Activated CD8-positive, alpha-beta memory T cell treated with anti-CD3 and anti-CD28 coated beads for 4 hours (primary cell): Measurements from ENCODE around the gene HOXA2.

Source experiments
- DNase-seq, 2 donors: peaks; one replicate each; pipeline ENCODE4 v3.0.0-alpha.2; 2020; ENCODE audit warnings: low read depth in 2 of 2

HOXA2 gene

DNA sequence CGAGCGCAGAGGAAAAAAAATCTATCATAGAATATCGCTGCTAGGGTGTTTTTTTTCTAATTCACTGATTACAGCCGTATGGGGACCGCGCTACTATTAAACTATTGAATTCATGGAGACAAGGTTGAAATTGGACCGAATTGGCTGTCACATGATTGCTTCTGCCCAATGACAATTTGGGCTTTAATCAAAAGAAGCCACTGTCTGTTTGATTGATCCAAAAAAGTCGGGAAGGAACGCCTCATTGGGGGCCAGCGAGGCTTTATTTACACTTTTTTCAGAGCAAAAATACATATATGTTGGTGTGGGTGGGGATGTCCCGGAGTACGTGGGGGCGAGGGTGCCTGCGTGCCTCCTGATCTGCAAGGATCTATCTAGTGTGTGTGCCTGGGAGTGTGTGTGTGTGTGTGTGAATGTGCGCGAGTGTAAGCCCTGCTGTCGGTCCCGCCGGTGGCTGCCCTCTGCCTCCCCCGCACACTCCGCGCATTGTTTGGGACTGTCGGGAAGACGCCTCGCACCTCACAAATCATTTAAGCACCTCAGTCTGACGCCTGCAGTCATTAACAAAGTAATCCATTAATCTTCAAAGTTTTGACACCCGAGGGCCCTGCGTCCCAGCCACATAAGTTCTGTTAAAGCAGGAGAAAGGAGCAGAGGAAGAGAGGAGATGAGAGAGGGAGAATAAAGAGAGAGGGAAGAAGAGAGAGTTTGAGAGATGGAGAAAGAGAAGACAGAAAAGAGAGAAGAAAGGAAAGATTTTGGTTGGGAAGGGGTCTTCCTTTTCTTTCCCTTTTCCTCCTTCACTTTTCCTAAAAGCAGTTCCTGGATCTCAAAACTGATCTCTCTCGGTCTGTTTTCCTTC lies at the start of gene HOXA2:
TSS of gene HOXA2 (minus strand) at position 103 of the 862 bp plus-strand sequence. CDS start 183 bp downstream, outside the sequence.
- no peak for DNase-seq

DNA sequence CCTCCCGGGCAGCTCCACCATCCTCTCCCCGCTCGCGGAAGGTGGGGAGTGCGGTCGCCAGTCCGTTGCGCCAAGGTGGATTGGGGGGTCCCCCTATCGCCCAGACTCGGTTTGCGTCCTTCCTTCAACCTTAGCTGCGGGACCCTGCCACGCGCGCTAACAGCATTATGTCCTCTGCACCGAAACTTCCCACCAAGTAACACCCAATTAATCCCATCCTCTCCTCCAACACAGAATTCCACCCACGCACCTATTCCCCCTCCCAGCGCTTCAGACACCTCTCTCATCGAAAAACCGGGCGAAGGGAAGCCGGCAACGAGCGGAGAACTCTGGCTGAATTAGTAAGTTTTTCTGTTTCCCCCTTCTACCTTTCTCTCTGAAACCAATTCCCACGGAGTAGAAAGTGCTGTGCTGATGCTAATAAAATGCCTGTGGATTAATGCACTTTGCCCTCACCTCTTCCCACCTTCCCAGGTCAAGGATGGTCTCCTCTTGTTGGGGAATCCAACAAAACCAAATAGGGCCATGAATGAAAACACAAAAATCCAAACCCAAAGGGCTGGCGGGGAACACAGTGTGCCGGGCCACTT lies 49.0 kb upstream of the HOXA2 start:
- no peak for DNase-seq

DNA sequence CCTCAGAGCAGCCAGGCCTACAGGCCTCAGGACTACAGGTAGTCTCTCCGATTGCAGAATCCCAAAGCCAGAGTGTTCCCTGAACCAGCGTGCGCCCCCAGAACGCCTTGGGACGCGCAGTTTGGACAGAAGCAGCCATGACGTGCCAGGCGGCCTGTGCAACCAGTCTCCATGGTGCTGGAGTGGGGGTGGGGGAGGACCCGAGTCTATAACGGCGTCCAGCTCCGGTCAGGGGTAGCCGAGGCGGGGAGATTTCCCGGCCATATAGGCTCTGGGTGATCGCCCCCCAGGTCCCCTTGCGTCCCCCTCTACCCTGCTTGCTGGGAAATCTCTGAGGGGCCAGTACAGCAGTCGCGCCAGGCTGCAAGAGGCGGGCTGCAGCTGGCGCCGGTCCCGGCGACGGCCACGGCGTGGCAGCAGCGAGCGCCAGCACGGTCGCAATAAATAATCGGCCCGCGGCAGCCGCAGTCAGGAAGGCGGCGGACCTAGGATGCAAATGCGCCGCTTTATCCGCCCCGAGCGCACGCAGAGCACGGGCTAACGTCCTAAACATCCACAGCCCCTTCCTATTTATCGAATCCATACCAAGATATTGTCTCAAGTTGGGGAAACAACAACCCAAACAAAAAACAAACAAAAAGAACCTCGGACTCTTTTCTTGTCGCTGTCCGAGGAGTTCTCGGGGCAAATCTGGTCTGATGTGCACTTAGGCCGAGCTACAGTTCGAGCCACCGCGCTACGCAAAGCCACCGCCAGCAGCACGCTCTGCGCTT lies 48.3 kb upstream of the HOXA2 start:
- DNase-seq = no peak

DNA sequence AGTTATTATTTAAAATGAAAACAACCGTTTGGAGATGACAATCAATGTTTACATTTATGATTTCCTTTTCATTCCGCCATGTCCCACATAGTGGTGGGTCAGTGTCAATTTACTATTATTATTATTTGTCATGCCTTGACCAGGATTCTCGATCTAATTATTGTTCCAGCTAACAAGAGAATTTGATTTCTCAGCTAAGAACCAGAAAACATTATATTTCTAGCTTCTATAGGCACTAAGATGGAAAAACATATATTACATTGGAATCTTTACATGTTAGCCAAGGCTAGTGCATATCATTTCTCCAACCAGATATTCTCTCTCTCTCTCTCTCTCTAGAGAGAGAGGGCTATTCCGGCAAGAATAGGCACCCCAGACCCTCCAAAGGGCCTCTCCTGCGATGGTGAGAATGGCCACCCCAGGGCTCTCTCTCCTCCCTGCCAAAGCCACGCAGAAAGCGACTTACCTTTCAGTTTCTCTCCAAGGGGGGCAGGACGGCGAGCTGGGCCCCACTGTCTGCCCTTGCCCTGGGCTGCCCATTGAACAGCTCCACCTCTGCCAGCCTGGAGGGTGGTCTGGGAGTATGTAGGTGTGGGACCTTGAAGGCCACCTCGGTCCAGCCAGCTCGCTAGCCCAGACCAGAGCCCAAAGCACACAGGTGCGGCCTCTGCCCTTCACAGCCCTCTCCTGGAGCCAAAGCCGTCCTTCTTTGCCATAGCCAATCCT lies 47.5 kb upstream of the HOXA2 start:
- no peak for DNase-seq

DNA sequence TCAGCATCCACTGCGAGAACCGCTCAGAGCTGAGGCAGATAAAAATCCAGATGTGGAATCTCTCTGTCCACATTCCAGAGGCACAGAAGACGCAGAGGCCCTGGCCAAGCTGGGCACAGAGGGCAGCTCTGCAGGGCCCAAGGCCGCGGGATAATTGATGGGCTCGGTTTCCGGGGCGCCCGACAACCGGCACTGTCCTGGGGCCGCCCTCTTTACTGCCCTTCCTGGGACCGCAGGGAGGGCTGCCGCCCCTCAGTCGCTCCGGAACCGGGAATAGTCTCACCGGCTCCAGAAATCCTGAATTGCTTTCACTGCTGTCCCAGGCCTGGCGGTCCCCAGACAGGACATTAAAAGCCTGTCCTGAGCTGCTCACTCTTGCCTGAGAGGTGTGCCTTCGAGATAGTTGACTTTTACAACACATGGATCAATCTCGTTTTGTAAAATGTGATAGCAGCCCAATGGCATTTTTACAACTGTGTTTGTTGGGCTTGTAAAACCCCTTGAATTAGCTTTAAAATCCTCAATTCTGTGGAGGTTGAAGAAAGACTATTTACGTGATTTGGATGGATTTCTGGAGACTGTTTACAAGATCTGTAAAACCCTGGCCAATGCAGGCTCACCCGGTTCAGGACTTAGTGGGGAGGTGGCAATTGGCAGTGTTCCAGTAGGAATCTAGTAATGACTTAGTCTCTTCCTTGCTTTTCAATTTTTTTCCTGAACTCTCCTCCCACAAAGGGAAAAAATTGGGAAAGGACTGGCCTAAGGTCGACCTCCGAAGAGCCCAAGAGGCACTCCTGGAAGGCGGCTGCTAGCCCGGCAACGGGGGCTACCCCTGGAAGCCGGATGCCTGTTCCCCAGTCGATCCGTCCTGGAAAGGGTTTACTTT lies 46.5 kb upstream of the HOXA2 start:
- DNase-seq = no peak

DNA sequence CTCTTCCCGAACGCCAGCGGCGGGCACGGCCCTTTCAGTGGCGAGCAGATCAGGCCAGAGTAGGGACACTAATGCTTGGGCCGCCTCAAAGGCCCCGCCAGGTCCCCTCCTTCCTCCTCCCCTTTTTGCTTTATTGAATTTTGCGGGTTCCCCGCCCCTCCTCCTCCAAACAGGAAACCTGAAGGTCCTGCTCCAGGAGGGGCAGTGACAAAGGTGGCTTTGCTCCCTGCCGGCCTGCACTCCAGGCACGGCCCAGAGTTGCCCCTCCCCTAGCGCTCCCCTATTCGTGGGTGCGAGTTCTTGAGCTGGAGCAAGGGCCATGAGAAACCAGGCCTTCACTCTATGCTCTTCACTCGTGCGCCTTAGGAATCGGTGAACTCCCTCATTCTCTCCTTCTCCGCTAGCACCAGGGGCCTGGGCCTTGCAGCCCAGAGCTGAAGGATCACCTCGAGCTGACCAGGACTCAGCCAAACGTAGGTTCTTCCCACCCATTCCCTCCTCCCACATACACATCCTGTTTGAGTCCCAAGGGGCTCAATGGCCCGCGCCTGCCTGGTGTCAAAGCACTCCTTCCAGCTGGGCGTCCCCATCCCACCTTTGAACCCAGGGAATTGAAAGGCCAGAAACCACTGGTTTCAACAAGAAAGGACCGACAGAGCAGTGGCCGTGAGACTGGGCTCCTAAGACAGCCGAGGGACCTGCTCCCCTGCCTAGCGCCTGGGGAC lies 45.7 kb upstream of the HOXA2 start:
- no peak for DNase-seq

DNA sequence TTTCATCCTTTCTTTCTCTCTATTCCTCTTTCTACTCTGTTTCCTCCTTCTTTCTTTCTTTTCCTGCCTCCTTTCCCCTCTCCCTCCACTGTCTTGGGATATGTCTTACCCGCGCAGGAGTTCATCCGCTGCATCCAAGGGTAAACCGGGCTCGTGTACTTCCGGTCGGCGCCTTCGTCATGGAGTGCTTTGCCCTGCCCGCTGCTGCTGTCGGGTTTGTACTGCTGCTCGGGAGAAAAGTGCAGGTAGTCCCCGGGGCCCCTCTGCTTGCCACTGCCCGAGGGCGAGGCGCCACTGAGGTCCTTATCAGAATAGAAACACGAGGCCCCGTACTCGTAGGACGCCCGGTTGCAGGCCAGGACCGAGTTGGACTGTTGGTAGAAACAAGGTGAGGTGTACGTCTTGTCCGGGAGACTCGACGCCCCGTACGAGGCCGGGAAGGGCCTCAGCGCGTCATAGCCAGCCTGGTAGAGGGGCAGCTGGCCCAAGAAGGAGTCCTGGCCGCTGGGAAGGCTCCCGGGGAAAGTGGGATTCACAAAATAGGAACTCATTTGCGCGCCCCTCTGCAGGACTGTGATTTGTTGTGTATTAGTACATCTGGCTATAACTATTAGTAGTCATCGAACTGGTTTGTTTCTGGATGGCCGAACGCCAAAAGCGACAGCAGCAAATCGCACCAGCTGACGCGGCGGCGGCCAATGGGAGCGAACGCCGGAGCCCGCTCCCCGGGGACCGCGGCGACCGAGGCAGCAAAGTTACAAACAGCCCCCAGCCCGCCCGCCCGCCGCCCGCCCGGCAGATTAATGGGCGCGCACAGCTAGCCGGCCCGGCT lies 44.9 kb upstream of the HOXA2 start, which contains the start of gene HOXA6:
TSS of gene HOXA6 (minus strand) at position 576 of the 832 bp plus-strand sequence. CDS start at position 551, 25 bp downstream.
- DNase-seq = no peak

DNA sequence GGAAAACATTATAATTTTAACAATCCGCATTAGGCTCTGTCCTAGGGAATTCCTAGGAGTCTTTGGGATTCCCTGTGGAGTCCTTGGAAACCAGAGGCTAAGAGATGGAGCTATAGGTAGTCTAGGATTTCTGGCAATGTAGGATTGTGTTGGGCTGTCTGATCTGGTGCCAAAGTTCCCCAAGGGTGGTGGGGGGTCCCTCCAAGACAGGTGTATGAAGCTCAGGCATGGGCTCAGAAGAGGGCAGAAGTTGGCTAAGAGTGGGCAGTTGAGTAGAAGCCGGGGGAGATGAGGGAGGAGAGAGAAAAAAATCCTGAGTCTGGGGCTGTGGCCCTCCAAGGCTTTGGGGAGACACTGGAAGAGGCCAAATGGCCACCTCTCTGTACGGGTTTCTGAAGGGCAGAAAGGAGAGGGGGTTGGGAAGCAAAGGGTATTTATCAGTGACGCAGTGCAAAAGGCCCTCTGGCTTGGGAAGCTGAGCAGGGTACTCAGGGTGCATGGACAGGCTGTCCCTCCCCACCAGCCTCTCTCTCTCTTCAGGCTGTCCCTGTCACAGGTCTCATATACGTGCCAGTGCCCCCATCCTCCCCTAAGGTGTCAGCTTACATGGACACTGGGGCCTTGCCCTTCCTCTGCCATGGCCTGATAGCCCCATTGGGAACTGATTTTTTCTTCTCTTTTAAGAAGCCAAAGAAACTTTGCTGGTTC lies 44.2 kb upstream of the HOXA2 start:
- no peak for DNase-seq

DNA sequence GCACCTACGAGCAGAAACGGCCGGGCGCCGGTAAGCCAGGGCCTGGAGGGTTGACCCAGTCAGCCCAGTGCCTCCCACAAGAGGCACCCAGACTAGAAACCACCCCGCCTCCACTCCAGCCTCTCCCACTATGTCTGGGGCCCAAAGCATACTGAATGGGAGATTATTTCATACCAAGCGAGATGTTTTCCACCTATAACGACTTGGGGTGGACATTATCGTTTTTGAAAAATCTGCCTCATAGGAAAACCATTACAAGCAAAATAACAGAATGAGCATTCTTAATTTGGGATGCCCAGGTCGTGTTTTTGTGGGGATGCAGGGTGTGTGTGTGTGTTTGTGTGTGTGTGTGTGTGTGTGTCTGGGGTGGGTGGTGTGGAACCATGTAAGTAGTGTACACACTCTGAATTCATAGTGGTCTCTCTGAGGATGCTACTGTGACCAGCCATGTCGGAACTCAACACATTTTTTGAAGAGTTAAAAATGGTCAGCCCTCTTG lies 43.5 kb upstream of the HOXA2 start:
- DNase-seq = no peak

DNA sequence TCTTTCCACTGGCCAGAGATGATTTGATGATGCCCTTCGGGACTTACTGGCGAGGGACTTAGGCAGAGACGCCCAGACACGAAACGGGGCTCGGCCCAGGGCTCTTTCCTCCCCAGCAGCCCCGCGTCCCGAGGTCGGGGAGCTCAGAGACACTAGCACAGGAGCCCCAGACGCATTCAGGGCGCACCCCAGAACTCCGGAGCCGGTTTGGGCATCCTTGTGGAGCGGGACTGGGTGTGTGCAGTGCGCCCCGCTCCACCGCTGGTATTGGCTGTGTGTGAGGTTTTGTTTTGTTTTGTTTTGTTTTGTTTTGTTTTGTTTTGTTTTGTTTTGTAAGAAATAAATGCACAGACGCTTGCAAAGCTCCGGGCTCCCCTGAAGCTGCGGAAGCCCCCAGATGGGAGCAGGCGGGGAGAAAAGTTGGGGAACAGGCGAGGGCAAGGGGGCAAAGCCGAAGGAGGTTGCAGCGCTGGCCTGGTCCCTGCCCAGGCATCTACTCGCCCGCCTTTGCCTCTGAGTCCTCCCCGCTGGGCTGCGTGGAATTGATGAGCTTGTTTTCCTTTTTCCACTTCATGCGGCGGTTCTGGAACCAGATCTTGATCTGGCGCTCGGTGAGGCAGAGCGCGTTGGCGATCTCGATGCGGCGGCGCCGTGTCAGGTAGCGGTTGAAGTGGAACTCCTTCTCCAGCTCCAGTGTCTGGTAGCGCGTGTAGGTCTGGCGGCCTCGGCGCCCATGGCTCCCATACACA lies 42.9 kb upstream of the HOXA2 start:
- DNase-seq = no peak

DNA sequence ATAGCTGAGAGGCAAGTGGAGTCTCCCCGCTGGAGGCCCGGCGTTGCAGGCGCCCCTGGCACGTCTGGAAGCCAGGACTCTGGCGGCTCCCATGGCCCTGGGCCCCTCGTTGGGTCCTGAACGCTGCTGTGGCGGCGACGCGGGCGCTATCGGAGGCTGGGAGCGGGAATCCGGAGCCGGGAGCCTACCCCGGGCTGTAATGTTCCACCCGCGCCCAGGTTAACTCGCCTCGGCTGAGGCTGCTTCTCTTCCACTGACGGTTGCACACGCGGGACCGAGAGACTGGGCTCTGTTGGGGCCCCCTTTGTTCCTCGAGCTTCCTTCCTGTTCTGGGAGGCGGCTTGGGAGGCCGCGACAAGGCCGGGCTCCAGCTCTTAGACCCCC lies 42.3 kb upstream of the HOXA2 start:
- no peak for DNase-seq

DNA sequence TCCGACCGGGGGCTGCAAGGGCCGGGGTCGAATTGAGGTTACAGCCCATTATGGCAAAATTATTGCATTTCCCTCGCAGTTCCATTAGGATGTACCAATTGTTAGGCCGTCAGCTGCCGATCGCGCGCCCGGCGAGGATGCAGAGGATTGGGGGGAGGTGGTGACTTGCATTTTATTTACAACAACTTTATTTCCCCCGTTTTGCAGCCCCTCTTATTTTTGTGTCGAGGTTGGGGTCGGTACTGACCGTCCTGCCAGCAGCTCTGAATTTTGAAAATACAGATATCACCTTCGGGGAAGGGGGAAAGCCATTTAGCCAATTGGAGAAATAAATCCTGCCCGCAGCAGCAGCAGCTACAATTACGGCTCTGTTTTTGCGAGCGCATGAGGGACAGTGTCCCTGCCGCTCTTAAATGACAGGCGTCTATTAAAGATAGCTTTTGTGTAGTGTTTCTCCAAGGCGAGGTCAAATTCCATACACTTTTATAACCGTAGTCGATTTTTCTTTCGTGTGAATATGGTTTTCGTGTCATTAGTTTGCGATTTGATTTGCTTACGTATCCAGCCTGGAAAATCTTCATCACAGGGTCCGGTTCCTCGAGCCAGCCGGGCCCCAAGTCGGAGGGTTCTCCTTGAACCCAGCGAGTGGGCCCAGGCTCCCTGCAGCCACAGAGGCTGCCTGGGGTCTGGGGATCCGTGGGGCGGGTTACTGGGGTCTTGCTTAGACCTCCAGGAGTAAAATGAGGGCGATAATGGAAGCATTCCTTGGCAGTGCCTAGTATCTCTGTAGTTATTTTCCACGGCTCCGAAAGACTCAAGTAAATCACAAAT lies 41.7 kb upstream of the HOXA2 start:
- no peak for DNase-seq

DNA sequence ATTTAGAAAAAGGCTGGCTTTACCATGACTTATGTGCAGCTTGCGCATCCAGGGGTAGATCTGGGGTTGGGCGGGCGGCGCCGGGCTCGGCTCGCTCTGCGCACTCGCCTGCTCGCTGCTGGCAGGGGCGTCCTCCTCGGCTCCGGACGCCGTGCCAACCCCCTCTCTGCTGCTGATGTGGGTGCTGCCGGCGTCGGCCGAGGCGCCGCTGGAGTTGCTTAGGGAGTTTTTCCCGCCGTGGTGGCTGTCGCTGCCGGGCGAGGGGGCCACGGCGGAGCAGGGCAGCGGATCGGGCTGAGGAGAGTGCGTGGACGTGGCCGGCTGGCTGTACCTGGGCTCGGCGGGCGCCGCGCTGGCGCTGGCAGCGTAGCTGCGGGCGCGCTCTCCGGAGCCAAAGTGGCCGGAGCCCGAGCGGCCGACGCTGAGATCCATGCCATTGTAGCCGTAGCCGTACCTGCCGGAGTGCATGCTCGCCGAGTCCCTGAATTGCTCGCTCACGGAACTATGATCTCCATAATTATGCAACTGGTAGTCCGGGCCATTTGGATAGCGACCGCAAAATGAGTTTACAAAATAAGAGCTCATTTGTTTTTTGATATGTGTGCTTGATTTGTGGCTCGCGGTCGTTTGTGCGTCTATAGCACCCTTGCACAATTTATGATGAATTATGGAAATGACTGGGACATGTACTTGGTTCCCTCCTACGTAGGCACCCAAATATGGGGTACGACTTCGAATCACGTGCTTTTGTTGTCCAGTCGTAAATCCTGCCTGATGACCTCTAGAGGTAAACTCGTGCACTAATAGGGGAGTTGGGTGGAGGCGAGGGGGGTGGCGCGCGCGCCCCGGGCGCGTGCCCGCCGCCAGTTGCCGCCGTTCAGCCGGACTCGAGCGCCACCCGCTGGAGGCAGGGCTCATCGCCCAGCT lies 40.8 kb upstream of the HOXA2 start, which contains the start of gene HOXA5:
TSS of gene HOXA5 (minus strand) at position 659 of the 927 bp plus-strand sequence. CDS start at position 585, 74 bp downstream.
- no peak for DNase-seq

DNA sequence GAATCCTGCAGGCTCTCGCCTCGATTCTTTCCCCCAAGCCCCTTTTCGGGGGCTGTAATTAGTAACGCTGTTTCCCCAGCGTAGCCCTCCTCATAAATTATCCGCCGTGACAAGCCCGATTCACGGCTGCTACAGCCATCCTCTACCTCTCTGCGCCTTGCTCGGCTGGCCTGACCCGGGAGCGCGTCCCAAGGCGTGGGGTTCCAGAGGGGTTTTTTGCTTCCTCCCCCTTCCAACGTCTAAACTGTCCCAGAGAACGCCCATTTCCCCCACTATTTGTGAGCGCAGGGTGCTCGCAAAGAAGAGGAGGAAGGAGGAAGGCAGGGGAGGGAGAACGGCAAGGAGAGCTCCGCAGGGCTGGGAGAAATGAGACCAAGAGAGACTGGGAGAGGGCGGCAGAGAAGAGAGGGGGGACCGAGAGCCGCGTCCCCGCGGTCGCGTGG lies 40.1 kb upstream of the HOXA2 start:
- no peak for DNase-seq

DNA sequence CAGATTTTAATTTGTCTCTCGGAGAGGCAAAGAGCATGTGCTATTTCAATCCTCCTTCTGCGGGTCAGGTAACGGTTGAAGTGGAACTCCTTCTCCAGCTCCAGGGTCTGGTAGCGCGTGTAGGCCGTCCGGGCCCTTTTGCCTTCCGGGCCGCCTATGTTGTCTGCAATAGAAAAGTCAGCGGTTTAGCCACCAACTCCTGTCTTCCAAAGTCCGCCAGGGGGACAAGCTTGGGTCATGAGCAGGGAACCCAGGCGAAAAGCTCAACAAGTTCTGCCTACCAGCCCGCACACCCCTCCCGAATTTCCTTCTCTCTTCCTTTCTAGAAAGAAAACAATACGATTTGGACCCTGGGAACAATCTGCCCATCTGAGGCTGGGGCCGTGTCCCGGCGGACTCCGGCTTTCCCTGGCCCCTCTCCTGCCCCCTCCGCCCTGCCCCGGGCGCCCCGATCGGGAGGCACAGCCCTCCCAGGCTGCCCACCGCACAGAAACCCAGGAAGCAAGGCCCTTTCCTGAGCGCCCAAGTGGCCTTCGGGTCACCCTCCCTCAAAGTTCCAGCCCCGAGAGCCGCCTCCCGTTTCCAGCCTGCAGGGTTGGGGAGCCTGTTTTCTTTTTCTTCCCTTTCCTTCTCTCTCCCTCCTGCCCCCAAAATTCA lies 39.6 kb upstream of the HOXA2 start:
- no peak for DNase-seq
